Retina (tissue), 1 donor: ENCODE results near the gene PLXNA3.

Experiments used
- DNase-seq: peaks from one replicate; pipeline ENCODE4 v3.0.0-alpha.2; 2016

Gene PLXNA3

GRCh38 chrX:154460326-154460725, 2.2 kb downstream of the PLXNA3 start:
- peak; percentile 20 for DNase-seq

GRCh38 chrX:154462396-154462795, 4.3 kb downstream of the PLXNA3 start:
- no peak for DNase-seq

- DNase-seq, result no peak
Measured at GRCh38 chrX:154463611-154464220, 5.6 kb downstream of the PLXNA3 start.

GRCh38 chrX:154464806-154465365, 6.8 kb downstream of the PLXNA3 start:
- DNase-seq, result no peak

- DNase-seq, result no peak
Measured at GRCh38 chrX:154465601-154466000, 7.5 kb downstream of the PLXNA3 start.

GRCh38 chrX:154466036-154466435, 8.0 kb downstream of the PLXNA3 start:
- DNase-seq, result no peak

- DNase-seq, result no peak
Measured at GRCh38 chrX:154466907-154467306, 8.8 kb downstream of the PLXNA3 start.

- DNase-seq, result no peak
Measured at GRCh38 chrX:154467556-154467955, 9.5 kb downstream of the PLXNA3 start.

- DNase-seq, result no peak
Measured at GRCh38 chrX:154468217-154468616, 10.1 kb downstream of the PLXNA3 start.

- no peak for DNase-seq
Measured at GRCh38 chrX:154469114-154469513, 11.0 kb downstream of the PLXNA3 start.

GRCh38 chrX:154469880-154470279, 11.8 kb downstream of the PLXNA3 start:
- no peak for DNase-seq

- no peak for DNase-seq
Measured at GRCh38 chrX:154470434-154470833, 12.4 kb downstream of the PLXNA3 start.

- no peak for DNase-seq
Measured at GRCh38 chrX:154470914-154471568, 13.0 kb downstream of the PLXNA3 start.

- DNase-seq, result no peak
Measured at GRCh38 chrX:154471839-154472684, 14.0 kb downstream of the PLXNA3 start.

- no peak for DNase-seq
Measured at GRCh38 chrX:154472685-154473632, 14.9 kb downstream of the PLXNA3 start.

GRCh38 chrX:154473683-154474082, 15.6 kb downstream of the PLXNA3 start:
- DNase-seq, result no peak

GRCh38 chrX:154476821-154477220, 18.7 kb downstream of the PLXNA3 start:
- DNase-seq, result no peak

GRCh38 chrX:154477891-154478477, 19.9 kb downstream of the PLXNA3 start:
- no peak for DNase-seq

GRCh38 chrX:154478728-154479622, 20.9 kb downstream of the PLXNA3 start, which contains the start of gene LAGE3:
Gene LAGE3 (minus strand): TSS chrX:154479281. CDS start chrX:154478915, 366 bp downstream.
- peak; percentile 94 for DNase-seq

- no peak for DNase-seq
Measured at GRCh38 chrX:154481195-154481594, 23.1 kb downstream of the PLXNA3 start.
